Ovary (tissue), 3 donors: ENCODE measurements around the gene ZNF560.

Experiments
- CTCF ChIP-seq, 3 donors: fragments of 450-650 bp in 2 of 3; fragments of 200-600 bp in 1 of 3; IDR thresholded peaks; one replicate each; pipeline versions ENCODE4 v1.5.1 to v1.8.0; 2016 to 2022; ENCODE audit warnings: antibody characterized with exemption in 3 of 3, mild to moderate bottlenecking in 1 of 3
- POLR2A ChIP-seq: fragments of 450-650 bp; IDR thresholded peaks from one replicate; pipeline ENCODE4 v1.6.1; 2017; ENCODE audit warnings: antibody characterized with exemption, mild to moderate bottlenecking, moderate library complexity
- donor health status: DM: no; HTN: no; CAD: no.

GRCh38 chr19:9498183-9498902 lies at the start of gene ZNF560:
- TF ChIP-seq CTCF (IDR thresholded peaks at IDR 0.05), result no peak
- no peak for TF ChIP-seq POLR2A
